ENCODE measurements around the gene SRRM5.

DNA sequence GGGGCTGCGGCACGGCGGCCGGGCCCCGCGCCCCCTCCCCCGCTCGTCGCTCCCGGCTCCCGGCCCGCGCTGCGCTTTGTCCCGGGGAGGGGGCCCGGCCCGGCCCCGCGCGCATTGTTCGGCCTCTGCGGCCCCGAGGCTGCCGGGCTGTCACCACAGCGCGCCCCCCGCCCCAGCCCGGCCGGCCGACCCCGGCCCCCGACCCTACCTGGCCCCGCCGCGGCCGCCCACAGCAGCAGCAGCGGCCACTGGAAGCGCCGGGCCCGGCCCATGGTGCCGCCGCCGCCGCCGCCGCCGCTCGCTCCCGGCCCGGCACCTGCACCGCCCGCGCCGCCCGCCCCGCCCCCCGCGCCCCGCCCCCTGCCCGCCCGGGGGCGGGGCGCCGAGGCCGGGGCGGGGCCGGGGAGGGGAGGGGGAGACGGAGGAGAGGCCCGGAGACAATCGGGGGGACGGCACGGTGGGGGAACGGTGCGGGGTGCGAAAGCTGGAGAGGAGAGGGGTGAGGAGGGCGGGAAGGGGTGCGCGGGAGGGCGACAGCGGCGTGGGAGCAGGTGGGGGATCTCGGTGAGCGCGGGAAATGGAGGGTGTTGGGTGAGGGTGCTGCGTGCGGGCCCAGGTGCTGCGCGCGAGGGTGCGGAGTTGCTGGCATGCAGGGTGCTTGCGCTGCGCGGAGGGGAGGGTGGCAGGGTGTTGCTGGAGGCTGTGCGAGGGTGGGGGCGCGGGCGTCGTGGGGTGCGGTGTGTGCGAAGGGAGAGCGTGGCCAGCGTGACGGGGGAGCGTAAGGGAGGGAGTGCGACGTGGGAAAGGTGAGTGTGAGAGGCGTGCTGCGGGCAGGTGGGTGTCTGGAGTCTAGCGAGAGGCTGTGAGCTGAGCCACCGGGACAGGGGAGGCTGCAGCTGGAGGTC lies 27.9 kb downstream of the SRRM5 start, which contains the start of gene CADM4:
- TF ChIP-seq CTCF (IDR thresholded peaks at IDR 0.05), result no peak
- TF ChIP-seq POLR2A (IDR thresholded peaks at IDR 0.05), result no peak

All from adrenal gland (tissue), 5 donors.